ENCODE data around the gene NPDC1. TPM values are rescaled to one million over a fixed set of nuclear protein-coding genes. Genes with fewer than 3 reads are reported as not detected.
A peak's percentile ranks its signal among the peaks of the same experiment; 100 is the strongest.

Gene NPDC1
- total RNA-seq, 1 experiment from 2014 or later = 44.1 TPM

DNA sequence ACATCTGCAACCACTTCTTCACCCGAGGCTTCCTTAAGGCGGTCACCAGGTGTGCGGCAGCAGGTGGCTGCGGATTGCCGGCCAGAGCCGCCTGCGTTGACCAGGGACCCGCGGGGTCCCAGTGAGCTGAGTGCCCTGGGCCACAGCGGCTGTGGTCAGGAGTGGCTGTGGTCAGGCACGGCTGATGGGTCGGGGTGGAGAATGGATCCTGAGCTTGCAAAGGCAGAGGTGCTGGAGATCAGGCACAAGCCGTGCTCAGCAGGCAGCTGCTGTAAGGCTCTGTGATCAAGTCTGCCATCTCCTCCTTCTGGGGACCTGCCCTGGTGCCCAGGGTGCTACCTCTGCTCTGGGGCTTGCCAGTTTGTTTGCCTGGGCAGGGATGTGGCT lies 33.4 kb upstream of the NPDC1 start:
- H3K27me3 Mint-ChIP-seq (ENCODE audit: insufficient read depth, unreplicated experiment) = no peaks in the 10 kb centered on the region
- H3K27ac Mint-ChIP-seq (ENCODE audit: unreplicated experiment) = no peak overlapping the region
- no peaks in the 10 kb centered on the region for H3K4me1 Mint-ChIP-seq (ENCODE audit: low read depth, unreplicated experiment)
- H3K36me3 Mint-ChIP-seq (ENCODE audit: insufficient read depth, unreplicated experiment) = peaks cover 12% of the 10 kb centered on the region
- intact Hi-C loops (cut with micrococcal nuclease; ENCODE audit: unreplicated experiment) = no loop called here
- no peaks in the 10 kb centered on the region for H3K27me3 ChIP-seq (replicated peaks; ENCODE audit: control insufficient read depth, insufficient read depth, low read length)
- H3K4me1 ChIP-seq = peaks cover 8% of the 10 kb centered on the region
- POLR2A ChIA-PET = no interaction called here
- no peaks in the 10 kb centered on the region for H3K9me3 ChIP-seq
- H3K36me3 ChIP-seq (ENCODE audit: control insufficient read depth, insufficient read depth, low read length) = peaks cover 1% of the 10 kb centered on the region
- no peaks in the 10 kb centered on the region for H3K9me3 Mint-ChIP-seq (ENCODE audit: unreplicated experiment)
- TF ChIP-seq, protein P1, sequence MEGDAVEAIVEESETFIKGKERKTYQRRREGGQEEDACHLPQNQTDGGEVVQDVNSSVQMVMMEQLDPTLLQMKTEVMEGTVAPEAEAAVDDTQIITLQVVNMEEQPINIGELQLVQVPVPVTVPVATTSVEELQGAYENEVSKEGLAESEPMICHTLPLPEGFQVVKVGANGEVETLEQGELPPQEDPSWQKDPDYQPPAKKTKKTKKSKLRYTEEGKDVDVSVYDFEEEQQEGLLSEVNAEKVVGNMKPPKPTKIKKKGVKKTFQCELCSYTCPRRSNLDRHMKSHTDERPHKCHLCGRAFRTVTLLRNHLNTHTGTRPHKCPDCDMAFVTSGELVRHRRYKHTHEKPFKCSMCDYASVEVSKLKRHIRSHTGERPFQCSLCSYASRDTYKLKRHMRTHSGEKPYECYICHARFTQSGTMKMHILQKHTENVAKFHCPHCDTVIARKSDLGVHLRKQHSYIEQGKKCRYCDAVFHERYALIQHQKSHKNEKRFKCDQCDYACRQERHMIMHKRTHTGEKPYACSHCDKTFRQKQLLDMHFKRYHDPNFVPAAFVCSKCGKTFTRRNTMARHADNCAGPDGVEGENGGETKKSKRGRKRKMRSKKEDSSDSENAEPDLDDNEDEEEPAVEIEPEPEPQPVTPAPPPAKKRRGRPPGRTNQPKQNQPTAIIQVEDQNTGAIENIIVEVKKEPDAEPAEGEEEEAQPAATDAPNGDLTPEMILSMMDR (IDR thresholded peaks at IDR 0.05; ENCODE audit: insufficient read depth in 1 of 2, low read depth in 1 of 2, low read length in 1 of 2, severe bottlenecking in 1 of 2, unreplicated experiment in 1 of 2) = no peak
- no peak for DNase-seq
- CTCF ChIA-PET = no interaction called here
- H3K4me3 Mint-ChIP-seq (ENCODE audit: unreplicated experiment) = peak overlapping the region; percentile 34
- H3K4me3 ChIP-seq (ENCODE audit: low read depth, low read length) = no peak overlapping the region
- no TSS peak for BruUV-seq (replicated peaks)

DNA sequence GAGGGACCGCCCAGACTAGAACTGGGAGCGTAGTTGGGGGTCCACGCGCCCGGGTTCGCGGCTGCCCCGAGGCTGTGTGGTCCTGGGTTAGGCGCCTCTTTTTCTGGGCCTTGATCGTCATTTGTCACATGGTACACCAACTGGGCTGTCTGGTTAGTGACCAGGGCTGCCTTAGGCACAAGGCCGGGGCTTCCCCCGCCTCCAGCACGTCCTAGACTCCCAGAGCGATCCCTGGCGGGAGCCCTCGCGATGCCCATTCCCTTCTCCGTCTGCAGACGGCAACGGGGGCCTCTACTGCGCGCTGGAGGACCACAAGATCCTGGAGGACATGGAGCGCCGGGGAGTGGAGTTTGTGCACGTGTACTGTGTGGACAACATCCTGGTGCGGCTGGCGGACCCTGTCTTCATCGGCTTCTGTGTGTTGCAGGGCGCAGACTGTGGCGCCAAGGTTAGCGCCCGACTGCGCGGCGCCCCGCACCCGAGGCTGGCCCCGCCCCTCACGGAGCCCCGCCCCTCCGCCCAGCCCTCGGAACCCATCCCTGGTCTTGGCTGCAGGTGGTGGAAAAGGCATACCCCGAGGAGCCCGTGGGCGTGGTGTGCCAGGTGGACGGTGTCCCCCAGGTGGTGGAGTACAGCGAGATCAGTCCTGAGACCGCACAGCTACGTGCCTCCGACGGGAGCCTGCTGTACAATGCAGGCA lies 32.9 kb upstream of the NPDC1 start:
- H3K27ac Mint-ChIP-seq (ENCODE audit: unreplicated experiment) = no peak overlapping the region
- no peaks in the 10 kb centered on the region for H3K9me3 ChIP-seq
- H3K36me3 Mint-ChIP-seq (ENCODE audit: insufficient read depth, unreplicated experiment) = peaks cover 12% of the 10 kb centered on the region
- H3K4me3 ChIP-seq (ENCODE audit: low read depth, low read length) = no peak overlapping the region; the same call in 1 of the 2 replicates
- H3K4me1 Mint-ChIP-seq (ENCODE audit: low read depth, unreplicated experiment) = no peaks in the 10 kb centered on the region
- BruUV-seq (replicated peaks) = no TSS peak
- intact Hi-C loops (cut with micrococcal nuclease; ENCODE audit: unreplicated experiment) = no loop called here
- POLR2A ChIA-PET = no interaction called here
- H3K27me3 Mint-ChIP-seq (ENCODE audit: insufficient read depth, unreplicated experiment) = no peaks in the 10 kb centered on the region
- H3K36me3 ChIP-seq (ENCODE audit: control insufficient read depth, insufficient read depth, low read length) = peaks cover 1% of the 10 kb centered on the region
- CTCF ChIA-PET = no interaction called here
- H3K27me3 ChIP-seq (replicated peaks; ENCODE audit: control insufficient read depth, insufficient read depth, low read length) = no peaks in the 10 kb centered on the region
- no peaks in the 10 kb centered on the region for H3K9me3 Mint-ChIP-seq (ENCODE audit: unreplicated experiment)
- H3K4me1 ChIP-seq = peaks cover 13% of the 10 kb centered on the region
- H3K4me3 Mint-ChIP-seq (ENCODE audit: unreplicated experiment) = peak overlapping the region; percentile 60
- TF ChIP-seq, protein P1 (IDR thresholded peaks at IDR 0.05; ENCODE audit: insufficient read depth in 1 of 2, low read depth in 1 of 2, low read length in 1 of 2, severe bottlenecking in 1 of 2, unreplicated experiment in 1 of 2) = no peak
- DNase-seq = no peak

DNA sequence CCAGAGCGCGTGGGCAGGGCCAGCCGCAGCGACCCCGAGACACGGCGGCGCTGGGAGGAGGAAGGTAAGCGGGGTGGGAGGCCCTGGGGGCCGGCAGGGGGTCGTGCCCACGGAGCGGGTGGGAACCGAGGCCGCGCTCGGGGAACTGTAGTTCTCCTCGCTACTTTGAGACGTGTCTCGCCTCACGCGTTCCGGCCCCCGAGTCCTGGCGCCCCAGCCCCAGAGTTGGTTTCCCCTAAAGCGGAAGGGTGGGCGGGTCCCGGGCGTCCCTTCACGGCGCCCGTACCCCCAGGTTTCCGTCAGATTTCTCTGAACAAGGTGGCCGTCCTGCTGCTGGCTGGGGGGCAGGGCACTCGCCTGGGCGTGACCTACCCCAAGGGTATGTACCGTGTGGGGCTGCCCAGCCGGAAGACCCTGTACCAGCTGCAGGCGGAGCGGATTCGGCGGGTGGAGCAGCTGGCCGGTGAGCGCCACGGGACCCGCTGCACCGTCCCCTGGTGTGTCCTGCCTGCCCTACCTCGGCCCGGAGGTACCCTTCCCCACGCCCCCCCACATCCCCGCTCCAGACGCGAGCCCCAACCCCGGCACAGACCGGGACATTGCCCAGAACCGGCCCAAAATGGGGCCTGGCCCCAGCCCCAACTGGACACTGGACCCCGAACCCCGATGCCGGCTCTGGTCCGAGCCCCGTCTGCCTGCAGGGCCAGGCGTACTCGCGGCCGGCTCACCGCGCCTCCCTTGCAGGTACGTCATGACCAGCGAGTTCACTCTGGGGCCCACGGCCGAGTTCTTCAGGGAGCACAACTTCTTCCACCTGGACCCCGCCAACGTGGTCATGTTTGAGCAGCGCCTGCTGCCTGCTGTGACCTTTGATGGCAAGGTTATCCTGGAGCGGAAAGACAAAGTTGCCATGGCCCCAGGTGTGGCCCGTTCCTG lies 32.0 kb upstream of the NPDC1 start:
- CTCF ChIA-PET = interaction anchor here (2.3 kb wide), 1 partner anchor 10 kb away, joined by 13 read pairs; no protein-coding TSS in a partner anchor
- no peak for DNase-seq
- Mint-ChIP-seq H3K27ac (ENCODE audit: unreplicated experiment) (no peak overlapping the region), H3K4me3 (ENCODE audit: unreplicated experiment) (peak overlapping the region; percentile 60), H3K4me1 (ENCODE audit: low read depth, unreplicated experiment) (no peaks in the 10 kb centered on the region), H3K27me3 (ENCODE audit: insufficient read depth, unreplicated experiment) (no peaks in the 10 kb centered on the region), H3K9me3 (ENCODE audit: unreplicated experiment) (no peaks in the 10 kb centered on the region), H3K36me3 (ENCODE audit: insufficient read depth, unreplicated experiment) (peaks cover 12% of the 10 kb centered on the region)
- intact Hi-C loops (cut with micrococcal nuclease; ENCODE audit: unreplicated experiment) = no loop called here
- Histone ChIP-seq H3K36me3 (ENCODE audit: control insufficient read depth, insufficient read depth, low read length) (peaks cover 1% of the 10 kb centered on the region), H3K4me3 (ENCODE audit: low read depth, low read length) (peak overlapping the region; percentile 75), H3K4me1 (peaks cover 17% of the 10 kb centered on the region), H3K27me3 (replicated peaks; ENCODE audit: control insufficient read depth, insufficient read depth, low read length) (no peaks in the 10 kb centered on the region), H3K9me3 (no peaks in the 10 kb centered on the region)
- BruUV-seq (replicated peaks) = TSS peak; percentile 23
- POLR2A ChIA-PET = no interaction called here
- TF ChIP-seq, protein P1 (IDR thresholded peaks at IDR 0.05; ENCODE audit: insufficient read depth in 1 of 2, low read depth in 1 of 2, low read length in 1 of 2, severe bottlenecking in 1 of 2, unreplicated experiment in 1 of 2) = no peak

All from Caco-2 (cell line).